Fibroblast of skin of scalp (primary cell): ENCODE results near the gene SPEM2.

Experiments
- DNase-seq: peaks from one replicate; pipeline ENCODE4 v3.0.0-alpha.2; 2013

SPEM2 gene

DNA sequence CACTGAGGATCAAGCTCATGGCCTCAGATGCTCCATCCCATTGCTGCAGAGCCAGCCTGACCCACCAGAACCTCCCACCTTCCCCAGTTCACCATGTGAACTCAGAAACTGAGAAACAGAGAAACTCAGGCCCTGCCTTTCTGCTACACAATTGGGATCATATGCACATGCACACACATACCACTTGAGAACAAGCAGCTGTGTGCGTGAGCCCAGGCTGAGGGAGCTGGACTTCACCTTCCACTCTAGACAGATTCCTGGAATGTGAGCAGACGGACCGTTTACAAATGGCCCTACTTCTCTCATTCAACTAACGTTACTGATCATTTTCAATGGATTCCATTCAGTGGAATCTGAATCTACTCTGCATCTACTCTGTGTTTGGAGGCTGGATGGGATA, 1.7 kb upstream of the SPEM2 start:
- no peak for DNase-seq

- no peak for DNase-seq
Observed at GRCh38 chr17:7425756-7426155, 340 bp downstream of the SPEM2 start.

GRCh38 chr17:7426203-7426863, 917 bp downstream of the SPEM2 start:
- no peak for DNase-seq

DNA sequence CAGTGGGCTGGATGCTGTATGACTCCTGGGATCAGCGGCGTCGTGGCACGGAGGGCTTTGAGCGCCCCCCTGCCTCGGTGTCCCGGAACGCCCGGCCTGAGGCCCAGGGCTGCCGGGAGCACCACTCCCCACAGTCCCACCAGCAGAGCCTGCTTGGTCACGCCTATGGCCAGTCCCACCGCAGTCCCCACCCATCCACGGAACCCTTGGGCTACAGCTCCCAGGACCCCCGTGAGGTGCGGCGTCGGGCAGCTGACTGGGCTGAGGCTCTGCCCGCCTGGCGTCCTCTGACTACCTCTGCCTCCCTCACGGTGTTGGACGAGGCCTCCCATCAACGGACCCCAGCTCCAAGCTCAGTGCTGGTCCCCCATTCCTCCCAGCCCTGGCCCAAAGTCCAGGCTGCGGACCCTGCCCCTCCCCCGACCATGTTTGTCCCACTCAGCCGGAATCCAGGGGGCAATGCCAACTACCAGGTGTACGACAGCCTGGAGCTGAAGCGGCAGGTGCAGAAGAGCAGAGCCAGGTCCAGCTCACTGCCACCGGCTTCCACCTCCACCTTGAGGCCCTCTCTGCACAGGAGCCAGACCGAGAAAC, 1.6 kb downstream of the SPEM2 start:
- no peak for DNase-seq

GRCh38 chr17:7427549-7427948, 2.1 kb downstream of the SPEM2 start:
- no peak for DNase-seq

DNA sequence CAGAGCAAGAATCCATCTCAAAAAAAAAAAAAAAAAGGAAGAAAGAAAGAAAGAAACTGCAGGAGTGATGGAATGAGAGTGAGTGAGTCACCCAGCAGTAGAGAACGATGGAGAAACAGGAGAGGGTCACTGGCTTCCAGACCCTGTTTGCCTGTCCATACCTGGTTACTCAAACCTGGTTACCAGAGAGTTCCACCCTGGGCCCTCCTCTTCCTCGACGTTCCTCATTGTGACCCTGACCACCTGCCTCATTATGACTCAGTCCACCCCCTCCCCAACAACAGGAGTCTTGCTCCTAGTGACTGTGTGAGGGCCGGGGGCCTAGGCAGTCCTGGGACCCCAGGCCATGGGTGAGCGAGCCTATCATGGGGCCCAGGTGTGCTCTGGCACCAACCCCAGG, 3.1 kb downstream of the SPEM2 start, which contains the start of gene SPEM3:
Gene SPEM3, plus strand, starts transcription at position 301 of the 400 bp plus-strand sequence. Its CDS starts 46 bp downstream, at position 347.
- no peak for DNase-seq

DNA sequence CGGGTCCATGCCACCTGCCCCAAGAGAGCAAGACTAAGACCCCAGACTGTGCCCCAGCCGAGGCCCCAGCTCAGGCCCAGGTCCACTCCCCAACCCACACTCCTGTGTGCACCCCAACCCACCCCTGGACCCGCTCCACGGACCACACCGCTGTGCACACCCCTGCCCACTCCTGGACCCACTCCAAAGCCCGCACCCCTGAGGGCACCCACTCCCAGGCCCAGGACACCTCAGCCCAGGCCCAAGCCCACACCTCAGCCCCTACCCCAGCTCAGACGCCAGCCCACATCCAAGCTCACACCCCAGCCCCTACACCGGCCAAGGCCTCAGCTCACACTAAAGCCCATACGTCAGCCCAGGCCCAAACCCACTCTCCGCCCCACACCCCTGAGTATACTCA, 4.3 kb downstream of the SPEM2 start:
- no peak for DNase-seq

GRCh38 chr17:7431231-7431630, 5.8 kb downstream of the SPEM2 start:
- no peak for DNase-seq

DNA sequence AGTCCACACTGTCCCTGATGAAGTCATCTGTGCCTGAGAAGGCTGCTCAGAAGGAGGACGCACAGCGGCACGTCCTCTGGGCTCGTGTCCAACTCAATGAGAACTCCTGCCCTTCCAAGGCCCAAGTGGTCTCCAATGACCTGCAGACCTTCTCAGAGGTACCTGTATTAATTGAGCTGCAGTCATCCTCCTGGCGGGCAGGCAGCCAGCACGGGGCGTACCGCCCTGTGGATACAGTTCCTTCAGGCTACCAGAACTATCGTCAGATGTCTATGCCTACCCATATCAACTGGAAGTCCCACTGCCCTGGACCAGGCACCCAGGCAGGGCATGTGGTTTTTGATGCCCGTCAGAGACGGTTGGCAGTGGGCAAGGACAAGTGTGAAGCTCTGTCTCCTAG, 6.9 kb downstream of the SPEM2 start:
- DNase-seq: no peak

GRCh38 chr17:7435676-7436555, 10.5 kb downstream of the SPEM2 start:
- DNase-seq: no peak

- DNase-seq: peak; percentile 77
Observed at GRCh38 chr17:7436556-7437368, 11.3 kb downstream of the SPEM2 start.

DNA sequence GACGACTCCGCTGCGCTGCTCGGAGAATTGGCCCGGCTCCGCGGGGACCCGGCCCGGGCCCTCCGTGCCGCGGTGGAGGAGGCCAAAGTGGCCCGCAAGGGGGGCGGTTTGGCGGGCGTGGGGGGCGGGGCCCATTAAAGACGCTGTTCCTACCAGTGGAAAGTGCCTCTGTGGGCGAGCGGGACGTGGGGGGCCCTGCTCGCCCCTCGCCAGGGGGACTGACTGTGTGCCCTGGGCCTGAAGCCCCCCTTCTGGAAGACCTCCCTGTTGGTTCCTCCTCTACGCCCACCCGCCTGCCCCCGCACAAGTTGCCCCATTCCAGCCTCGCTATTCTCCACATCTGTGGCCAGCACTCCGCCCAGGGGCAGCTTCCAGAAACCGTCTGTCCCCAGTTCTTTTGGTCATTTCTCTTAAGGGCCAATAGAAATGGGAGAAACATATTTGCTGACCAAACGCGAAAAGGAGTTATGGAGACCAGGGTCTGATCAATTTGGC, 12.0 kb downstream of the SPEM2 start:
- no peak for DNase-seq

- DNase-seq: no peak
Observed at GRCh38 chr17:7437950-7438614, 12.7 kb downstream of the SPEM2 start.

DNA sequence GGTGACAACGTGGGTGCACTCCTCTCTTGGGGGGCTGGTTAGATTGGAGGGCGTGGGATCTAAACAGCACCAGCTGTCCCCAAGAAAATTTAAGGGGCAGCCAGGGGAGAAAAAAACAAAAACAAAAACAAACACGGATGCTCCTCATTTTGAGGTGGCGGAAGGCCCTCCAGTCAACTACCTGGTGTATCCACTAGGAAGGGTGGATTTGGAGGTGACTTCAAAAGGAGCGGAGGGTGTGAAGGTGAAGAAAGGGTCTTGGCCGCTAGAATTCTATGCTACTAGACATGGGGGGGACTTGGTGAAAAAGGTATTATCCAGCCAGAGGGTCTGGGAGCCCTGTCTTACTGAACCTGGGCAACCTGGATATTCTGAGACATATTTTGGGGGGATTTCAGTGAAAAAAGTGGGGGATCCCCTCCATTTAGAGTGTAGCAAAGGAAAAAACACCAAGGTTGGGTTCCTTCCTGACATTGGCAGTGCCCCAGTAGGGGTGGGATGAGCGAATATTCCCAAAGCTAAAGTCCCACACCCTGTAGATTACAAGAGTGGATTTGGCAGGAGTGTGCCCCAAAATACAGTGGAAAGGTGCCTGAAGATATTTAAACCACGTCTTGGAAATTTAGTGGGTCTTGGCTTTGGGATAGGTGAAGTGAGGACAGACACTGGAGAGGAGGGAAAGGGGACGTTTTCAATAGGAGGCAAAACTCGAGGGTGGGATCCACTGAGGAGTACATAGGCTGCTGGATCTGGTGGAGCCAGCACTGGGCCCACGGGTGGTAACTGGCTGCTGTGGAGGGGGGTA, 13.4 kb downstream of the SPEM2 start:
- DNase-seq: no peak

- DNase-seq: no peak
Observed at GRCh38 chr17:7439462-7440112, 14.2 kb downstream of the SPEM2 start, which contains the start of gene FGF11. FGF11 (plus strand) TSS chr17:7439512; CDS start chr17:7439621, 109 bp downstream.

DNA sequence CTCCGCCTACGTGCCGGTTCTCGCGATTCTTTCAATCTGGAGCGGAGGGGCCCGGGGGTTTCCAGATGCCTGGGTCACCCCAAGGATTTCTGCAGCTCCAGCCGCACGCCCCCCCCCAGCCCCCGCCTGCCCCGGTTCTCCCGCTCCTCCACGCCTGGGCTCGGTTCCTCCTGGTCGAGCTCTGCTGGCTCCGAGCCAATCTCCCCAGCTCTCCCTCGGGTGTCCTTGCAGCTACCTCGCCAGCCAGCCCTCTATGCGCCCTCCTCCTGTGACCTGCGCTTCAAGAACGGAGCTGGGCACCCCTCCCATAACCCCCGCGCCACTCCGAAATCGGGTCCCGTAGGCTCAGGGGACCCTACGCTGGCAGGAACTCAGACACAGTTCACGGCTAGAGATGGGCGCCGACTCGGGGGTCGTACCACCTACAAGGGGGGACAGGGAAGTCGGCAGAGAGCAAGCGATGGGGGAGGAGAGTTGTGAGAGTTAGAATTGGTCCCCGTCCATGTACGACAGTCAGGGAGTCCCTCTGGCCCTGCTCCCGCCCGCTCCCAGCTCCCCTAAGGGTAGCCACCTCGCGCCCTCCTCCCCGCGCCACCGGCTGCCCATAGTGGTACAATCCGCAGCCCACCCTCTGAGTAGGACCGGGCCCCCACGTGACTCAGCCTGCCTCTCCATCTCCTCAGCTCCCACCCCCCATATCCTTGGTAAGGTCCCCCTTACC, 14.9 kb downstream of the SPEM2 start:
- DNase-seq: peak; percentile 43

DNA sequence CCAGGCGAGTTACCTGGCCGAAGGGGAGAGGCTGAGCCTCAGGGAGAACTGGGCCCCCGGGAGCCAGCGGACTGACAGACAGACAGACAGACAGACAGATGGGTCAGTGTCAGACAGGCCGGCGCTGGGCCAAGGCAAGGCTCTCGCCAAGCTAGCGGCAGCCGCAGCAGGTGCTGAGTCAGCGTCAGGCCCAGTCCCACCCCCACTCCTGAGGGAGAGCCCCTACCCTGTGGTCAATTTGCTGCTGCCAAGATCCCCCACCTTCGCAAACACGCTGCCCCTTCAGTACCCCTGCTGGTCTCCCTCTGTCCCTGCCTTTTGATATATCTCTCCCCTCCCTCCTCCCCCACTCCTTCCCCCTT, 15.4 kb downstream of the SPEM2 start:
- DNase-seq: peak; percentile 36

GRCh38 chr17:7441266-7441665, 15.8 kb downstream of the SPEM2 start:
- DNase-seq: no peak

DNA sequence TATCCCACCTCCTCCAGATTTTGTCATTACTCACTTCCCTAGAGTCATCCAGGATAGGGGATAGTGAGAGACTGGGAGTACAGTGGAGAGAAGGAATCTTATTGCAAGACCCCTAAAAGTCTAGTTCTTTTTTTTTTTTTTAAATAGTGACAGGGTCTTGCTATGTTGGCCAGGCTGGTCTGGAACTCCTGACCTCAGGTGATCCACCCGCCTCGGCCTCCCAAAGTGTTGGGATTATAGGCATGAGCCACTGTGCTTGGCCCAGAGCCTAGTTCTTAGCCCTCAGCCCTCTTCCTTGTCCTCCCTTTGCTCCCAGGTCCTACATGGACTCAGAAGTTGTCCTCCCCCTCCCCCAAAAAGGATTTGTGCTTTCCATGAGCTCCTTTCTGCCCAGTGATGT, 16.7 kb downstream of the SPEM2 start:
- no peak for DNase-seq
